Nephron (organoid): Measurements from ENCODE around the gene MRPL45.

Experiments used
- H3K27ac Mint-ChIP-seq, 3 experiments: 2 replicates each; pipeline ENCODE4 v1.8.0; 2020; ENCODE audit warnings: mixed read lengths in 3 of 3, mild to moderate bottlenecking in 2 of 3, moderate library complexity in 1 of 3
- H3K27me3 Mint-ChIP-seq: 2 replicates; pipeline ENCODE4 v1.8.0; 2021; ENCODE audit warnings: low read depth, mild to moderate bottlenecking, moderate library complexity, mixed read lengths
- H3K36me3 Mint-ChIP-seq: 2 replicates; pipeline ENCODE4 v1.8.0; 2020; ENCODE audit warnings: low read depth, mixed read lengths
- H3K4me1 Mint-ChIP-seq: 2 replicates; pipeline ENCODE4 v1.8.0; 2020; ENCODE audit warnings: mixed read lengths
- H3K4me3 Mint-ChIP-seq, 3 experiments: 2 replicates each; pipeline ENCODE4 v1.8.0; 2020; ENCODE audit warnings: mild to moderate bottlenecking in 3 of 3, mixed read lengths in 3 of 3, moderate library complexity in 2 of 3
- H3K9me3 Mint-ChIP-seq: 2 replicates; pipeline ENCODE4 v1.8.0; 2020; ENCODE audit warnings: mixed read lengths
- CTCF ChIP-seq, 3 experiments: fragments of 200-600 bp; sonication (generic); IDR thresholded peaks; one replicate each; pipeline ENCODE4 v1.5.0; 2021; ENCODE audit warnings: antibody characterized with exemption in 3 of 3; ENCODE audit not compliant: unreplicated experiment in 3 of 3

The MRPL45 gene

DNA sequence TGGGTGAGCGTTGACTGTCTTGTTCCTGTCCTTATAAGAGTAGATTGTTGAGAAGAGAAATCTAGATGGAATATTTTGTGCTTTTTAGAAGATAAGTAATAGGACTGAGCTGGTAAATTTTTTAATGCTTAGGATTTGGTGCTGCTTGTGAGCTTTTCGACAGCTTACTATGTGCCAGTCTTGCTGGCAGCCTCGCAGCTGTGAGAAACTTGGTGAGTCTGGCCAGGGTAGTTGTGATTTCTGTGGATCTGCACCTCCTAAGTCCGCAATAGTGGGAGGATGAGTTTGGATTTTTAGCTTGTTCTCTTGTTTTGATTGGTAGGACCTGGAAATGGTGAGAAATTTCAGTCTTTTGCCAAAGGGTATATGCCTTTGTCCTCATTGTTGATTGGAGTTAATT is 58.3 kb downstream of the MRPL45 start:
- Mint-ChIP-seq H3K27me3 (no peaks in the 10 kb centered on the region), H3K9me3 (no peaks in the 10 kb centered on the region), H3K36me3 (no peaks in the 10 kb centered on the region), H3K4me1 (peaks cover 60% of the 10 kb centered on the region), H3K4me3 (peak overlapping the region; percentile 41 to 92 (median 87)), H3K27ac (peak overlapping the region in 2 of 3 experiments; percentile 18 to 57)
- TF ChIP-seq CTCF (IDR thresholded peaks at IDR 0.05; ENCODE audit: unreplicated experiment in 3 of 3): no peak

DNA sequence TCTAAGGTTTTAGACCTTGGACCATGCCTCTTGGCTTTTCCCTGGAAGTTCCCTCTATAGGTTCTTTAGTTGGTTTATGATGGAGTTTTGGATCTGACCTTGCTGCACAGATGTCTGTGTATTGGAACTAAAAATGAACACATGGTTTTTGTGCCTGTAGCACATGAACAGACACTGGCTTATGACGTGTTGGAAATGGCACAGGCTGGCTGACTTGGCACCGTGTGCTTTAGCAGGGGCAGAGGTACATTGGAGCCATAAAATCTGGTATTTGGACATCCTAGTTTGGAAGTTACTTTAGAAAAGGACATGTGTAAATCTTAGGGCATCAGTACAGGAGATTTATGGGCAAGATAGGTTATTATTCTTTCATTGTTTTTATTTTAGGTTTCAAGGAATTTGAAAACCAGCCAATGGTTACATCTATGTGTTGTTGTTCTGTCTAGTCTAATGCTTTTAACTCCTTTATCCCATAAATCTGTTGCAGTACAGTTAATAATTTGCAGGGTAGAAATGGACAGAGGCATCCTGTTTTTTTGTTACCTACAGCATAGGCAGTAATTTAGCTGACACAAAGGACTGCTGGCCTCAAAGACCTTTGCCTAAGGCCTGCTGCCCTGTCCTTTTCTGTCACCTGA is 60.6 kb downstream of the MRPL45 start:
- Mint-ChIP-seq H3K4me3 (peak overlapping the region in 2 of 3 experiments; percentile 17 to 57), H3K4me1 (peaks cover 75% of the 10 kb centered on the region), H3K27ac (peak overlapping the region; percentile 39 to 75 (median 68)), H3K27me3 (no peaks in the 10 kb centered on the region), H3K9me3 (no peaks in the 10 kb centered on the region), H3K36me3 (peaks cover 5% of the 10 kb centered on the region)
- TF ChIP-seq CTCF (IDR thresholded peaks at IDR 0.05; ENCODE audit: unreplicated experiment in 3 of 3): no peak

GRCh38 chr17:38358586-38359513 is 61.9 kb downstream of the MRPL45 start:
- peak overlapping the region; percentile 21 to 41 (median 26) for H3K4me3 Mint-ChIP-seq
- peaks cover 5% of the 10 kb centered on the region for H3K36me3 Mint-ChIP-seq
- H3K27ac Mint-ChIP-seq: peak overlapping the region; percentile 39 to 75 (median 68)
- no peaks in the 10 kb centered on the region for H3K27me3 Mint-ChIP-seq
- no peak for TF ChIP-seq CTCF (IDR thresholded peaks at IDR 0.05; ENCODE audit: unreplicated experiment in 3 of 3)
- peaks cover 68% of the 10 kb centered on the region for H3K4me1 Mint-ChIP-seq
- no peaks in the 10 kb centered on the region for H3K9me3 Mint-ChIP-seq

DNA sequence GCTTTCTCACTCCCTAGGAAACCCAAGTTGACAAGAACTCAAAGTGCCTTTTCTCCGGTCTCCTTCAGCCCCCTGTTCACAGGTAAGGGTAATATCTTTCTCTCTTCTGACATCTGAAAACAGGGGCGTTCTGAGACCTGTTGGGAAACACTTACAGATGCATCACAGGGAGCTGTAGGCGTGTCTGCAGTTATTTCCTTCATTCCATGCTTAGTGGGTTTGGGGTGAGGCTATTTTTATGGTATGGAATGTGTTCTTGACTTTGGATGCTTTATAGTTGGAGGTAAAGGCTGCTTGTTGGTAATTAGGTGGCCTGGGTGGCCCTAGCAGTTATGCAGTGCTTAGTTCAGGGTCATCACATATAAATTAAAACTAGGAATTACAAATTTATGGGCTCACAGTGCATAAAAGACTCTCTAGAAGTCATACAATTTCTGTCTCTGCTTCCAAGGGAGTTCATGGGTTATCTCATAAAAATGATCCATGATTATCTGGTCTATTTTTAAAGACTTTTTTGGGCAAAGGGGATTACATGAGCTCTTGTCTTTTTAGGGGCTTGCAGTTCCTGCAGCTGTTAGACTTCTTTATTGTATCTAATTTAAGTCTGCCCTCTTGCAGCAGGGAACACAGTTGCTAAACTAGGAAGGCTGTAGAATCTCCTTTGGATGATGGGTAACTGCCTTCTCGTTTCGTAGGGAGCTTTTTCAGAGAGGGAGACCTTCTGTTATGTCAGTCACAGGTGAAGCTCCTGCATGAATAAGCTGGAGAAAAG is 64.9 kb downstream of the MRPL45 start:
- Mint-ChIP-seq H3K4me1 (peaks cover 43% of the 10 kb centered on the region), H3K27me3 (no peaks in the 10 kb centered on the region), H3K27ac (peak overlapping the region; percentile 2 to 39 (median 3)), H3K9me3 (no peaks in the 10 kb centered on the region), H3K36me3 (peaks cover 13% of the 10 kb centered on the region), H3K4me3 (peak overlapping the region in 1 of 3 experiments; percentile 66)
- no peak for TF ChIP-seq CTCF (IDR thresholded peaks at IDR 0.05; ENCODE audit: unreplicated experiment in 3 of 3)

- Mint-ChIP-seq H3K27me3 (no peaks in the 10 kb centered on the region), H3K9me3 (no peaks in the 10 kb centered on the region), H3K27ac (no peak overlapping the region), H3K4me3 (no peak overlapping the region), H3K36me3 (peaks cover 18% of the 10 kb centered on the region), H3K4me1 (peaks cover 32% of the 10 kb centered on the region)
- no peak for TF ChIP-seq CTCF (IDR thresholded peaks at IDR 0.05; ENCODE audit: unreplicated experiment in 3 of 3)
These were observed 66.0 kb downstream of the MRPL45 start for GRCh38 chr17:38363016-38363415.
